HCT116 (cell line): ENCODE measurements around the gene FXYD4. TPM values are rescaled to one million over a fixed set of nuclear protein-coding genes. Genes with fewer than 3 reads are reported as not detected.
A peak's percentile ranks its signal among the peaks of the same experiment; 100 is the strongest.

ENCODE experiments used
- ATAC-seq: fragments of 200-7000 bp; cut with Tn5 transposase; 2 replicates; pipeline ENCODE4 v1.9.1; 2020; ENCODE audit warnings: mild to moderate bottlenecking, moderate library complexity
- BruUV-seq: library from RNA; stranded (reverse); fragments of 400-500 nt; replicated peaks from 2 replicates; lab custom pipeline; 2021; lab: Mats Ljungman, UMichigan
- CTCF ChIA-PET: fragments of 300-600 bp; sonication (Branson Sonifier 250); formaldehyde crosslinking; loops from one replicate; lab custom pipeline; 2021; ENCODE audit warnings: antibody characterized with exemption; lab: Charles Lee
- POLR2A ChIA-PET: fragments of 300-600, 350-600 bp; sonication (Branson Sonifier 250); formaldehyde crosslinking; loops from one replicate; lab custom pipeline; 2021; ENCODE audit warnings: antibody characterized with exemption; lab: Charles Lee
- RAD21 ChIA-PET, 2 experiments: fragments of 300-600 bp; sonication (Branson Sonifier 250); formaldehyde crosslinking; loops; one replicate each; lab custom pipeline; 2023; ENCODE audit warnings: low total read pairs in 2 of 2; ENCODE audit not compliant: uncharacterized antibody in 2 of 2, unreplicated experiment in 2 of 2, low non-redundant PET in 1 of 2; lab: Charles Lee
- DNase-seq: peaks from one replicate; pipeline ENCODE4 v3.0.0-alpha.2; 2010; ENCODE audit warnings: low read depth, low spot score
- H2AFZ ChIP-seq: fragments of 200-600 bp; shearing (Covaris generic), sonication (generic); 2 replicates; pipeline ENCODE4 v1.6.1; 2017; ENCODE audit warnings: low read depth, mixed run types, mixed read lengths, antibody characterized with exemption, low read length; ENCODE audit not compliant: poor library complexity, severe bottlenecking
- H3K27ac ChIP-seq: 2 replicates; pipeline ENCODE4 v1.5.1; 2012; ENCODE audit warnings: low read depth, low read length
- H3K27me3 ChIP-seq: fragments of 200-600 bp; sonication (generic); 2 replicates; pipeline ENCODE4 v1.6.1; 2016; ENCODE audit warnings: mixed run types, low read length, mixed read lengths; ENCODE audit not compliant: insufficient read depth
- H3K36me3 ChIP-seq, 2 experiments: fragments of 200-500 bp in 1 of 2; fragments of 200-600 bp in 1 of 2; sonication (Bioruptor generic) in 1 of 2; sonication (generic) in 1 of 2; 2 replicates each; pipeline versions ENCODE4 v1.5.1 to v1.6.1; 2014 to 2016; ENCODE audit warnings: low read length in 2 of 2, inconsistent platforms in 1 of 2, mixed read lengths in 1 of 2, mixed run types in 1 of 2; ENCODE audit not compliant: insufficient read depth in 2 of 2, control insufficient read depth in 1 of 2
- H3K4me1 ChIP-seq, 2 experiments: fragments of 200-600 bp in 1 of 2; sonication (generic) in 1 of 2; 2 replicates each; pipeline versions ENCODE4 v1.5.1 to v1.6.1; 2012 to 2017; ENCODE audit warnings: low read length in 2 of 2, inconsistent platforms in 1 of 2, mild to moderate bottlenecking in 1 of 2, mixed read lengths in 1 of 2, mixed run types in 1 of 2, moderate library complexity in 1 of 2; ENCODE audit not compliant: insufficient read depth in 2 of 2, control insufficient read depth in 1 of 2
- H3K4me2 ChIP-seq: fragments of 200-600 bp; sonication (generic); 2 replicates; pipeline ENCODE4 v1.6.1; 2017; ENCODE audit warnings: mixed run types, low read length, mixed read lengths
- H3K4me3 ChIP-seq, 2 experiments: fragments of 200-600 bp in 1 of 2; sonication (generic) in 1 of 2; replicated peaks in 1 of 2; 2 replicates each; pipeline ENCODE4 v1.5.1; 2011 to 2016; ENCODE audit warnings: low read length in 2 of 2, control low read depth in 1 of 2, low read depth in 1 of 2, mild to moderate bottlenecking in 1 of 2, mixed read lengths in 1 of 2, mixed run types in 1 of 2
- H3K79me2 ChIP-seq: fragments of 200-600 bp; sonication (generic); 2 replicates; pipeline ENCODE4 v1.6.1; 2017; ENCODE audit warnings: mild to moderate bottlenecking, mixed run types, low read length, moderate library complexity, mixed read lengths; ENCODE audit not compliant: insufficient read depth
- H3K9ac ChIP-seq: fragments of 200-600 bp; sonication (generic); 2 replicates; pipeline ENCODE4 v1.6.1; 2016; ENCODE audit warnings: low read length, mixed read lengths
- H3K9me2 ChIP-seq: fragments of 200-600 bp; sonication (generic), shearing (Covaris generic); 2 replicates; pipeline ENCODE4 v1.6.1; 2017; ENCODE audit warnings: mixed run types, mild to moderate bottlenecking, moderate library complexity; ENCODE audit not compliant: insufficient read depth
- H3K9me3 ChIP-seq, 2 experiments: fragments of 200-500 bp in 1 of 2; fragments of 200-600 bp in 1 of 2; sonication (Bioruptor generic) in 1 of 2; sonication (generic) in 1 of 2; 2 replicates each; pipeline ENCODE4 v1.6.1; 2014 to 2017; ENCODE audit warnings: low read length in 2 of 2, mixed read lengths in 2 of 2, inconsistent platforms in 1 of 2, low read depth in 1 of 2, mild to moderate bottlenecking in 1 of 2, mixed run types in 1 of 2, moderate library complexity in 1 of 2; ENCODE audit not compliant: control insufficient read depth in 1 of 2, insufficient read depth in 1 of 2
- H4K20me1 ChIP-seq: fragments of 200-600 bp; sonication (generic), shearing (Covaris generic); 2 replicates; pipeline ENCODE4 v1.6.1; 2017; ENCODE audit warnings: mixed run types, mild to moderate bottlenecking, moderate library complexity; ENCODE audit not compliant: insufficient read depth
- CEBPB ChIP-seq: IDR thresholded peaks from 2 replicates; pipeline ENCODE4 v1.6.1; 2012; ENCODE audit warnings: low read depth
- EZH2 ChIP-seq: fragments of 200-600 bp; sonication (generic); IDR thresholded peaks from 2 replicates; pipeline ENCODE4 v1.6.1; 2017; ENCODE audit warnings: antibody characterized with exemption, mixed run types
- JUND ChIP-seq: IDR thresholded peaks from 2 replicates; pipeline ENCODE4 v1.6.1; 2012
- MAX ChIP-seq: IDR thresholded peaks from 2 replicates; pipeline ENCODE4 v1.6.1; 2012
- POLR2A ChIP-seq: IDR thresholded peaks from 2 replicates; pipeline ENCODE4 v1.7.0; 2011; ENCODE audit warnings: borderline replicate concordance; ENCODE audit not compliant: insufficient read depth, insufficient read length; ENCODE audit errors: extremely low read depth
- POLR2AphosphoS5 ChIP-seq: IDR thresholded peaks from 2 replicates; pipeline ENCODE4 v1.6.1; 2011; ENCODE audit warnings: mild to moderate bottlenecking, low read depth, low read length, moderate library complexity
- REST ChIP-seq: IDR thresholded peaks from 2 replicates; pipeline ENCODE4 v1.6.1; 2012; ENCODE audit warnings: low read depth
- SRF ChIP-seq: IDR thresholded peaks from 2 replicates; pipeline ENCODE4 v1.6.1; 2012; ENCODE audit warnings: low read depth
- YY1 ChIP-seq: IDR thresholded peaks from 2 replicates; pipeline ENCODE4 v1.6.1; 2011; ENCODE audit warnings: low read length, low read depth, moderate library complexity, mild to moderate bottlenecking; ENCODE audit not compliant: insufficient replicate concordance; ENCODE audit errors: extremely low read depth
- ZFX ChIP-seq: fragments of 450-650 bp; IDR thresholded peaks from 2 replicates; pipeline ENCODE4 v1.6.1; 2017
- ZNF274 ChIP-seq: fragments of 200-500 bp; sonication (Bioruptor generic); IDR thresholded peaks from 2 replicates; pipeline ENCODE4 v1.6.1; 2014; ENCODE audit warnings: mild to moderate bottlenecking, low read depth, low read length, inconsistent platforms
- intact Hi-C: fragments of 100-400 bp; cut with micrococcal nuclease; formaldehyde crosslinking; loops from 2 replicates; pipeline ENCODE4 v1.10.0; 2022
- total RNA-seq: library from RNA; stranded (reverse); gene quantifications from one replicate; pipeline ENCODE4 v1.2.1, GENCODE V29; 2021; ENCODE audit not compliant: unreplicated experiment
- TF ChIP-seq, protein P1 (sequence below): IDR thresholded peaks from 2 replicates; pipeline ENCODE4 v1.6.1; 2012

The FXYD4 gene
- total RNA-seq, 1 experiment from 2014 or later: 0.71 TPM

GRCh38 chr10:43395571-43396060 is 24.2 kb downstream of the FXYD4 start (continued):
- TF ChIP-seq EZH2: no peak

GRCh38 chr10:43396061-43396927 is 24.9 kb downstream of the FXYD4 start:
- Histone ChIP-seq H3K4me2 (peak overlapping the region; percentile 92), H3K27me3 (no peaks in the 10 kb centered on the region), H3K9me3 (no peaks in the 10 kb centered on the region), H3K4me1 (peaks cover 32 to 62% of the 10 kb centered on the region in 2 experiments), H3K4me3 (peak overlapping the region; percentile 60 to 63), H2AFZ (no peak overlapping the region), H3K9me2 (no peaks in the 10 kb centered on the region), H3K9ac (peak overlapping the region; percentile 100), H3K36me3 (peaks cover 26 to 59% of the 10 kb centered on the region in 2 experiments), H3K79me2 (peaks cover 99% of the 10 kb centered on the region), H4K20me1 (peaks cover 41% of the 10 kb centered on the region; the same call in 1 of the 2 replicates), H3K27ac (peak overlapping the region; percentile 96)
- intact Hi-C loops: no loop called here
- ChIA-PET RAD21 (interaction anchor here in 1 of 2 experiments (0.6 kb wide), 2 partner anchors 14 to 176 kb away, joined by 3 to 4 read pairs; no protein-coding TSS in a partner anchor), CTCF (no interaction called here), POLR2A (interaction anchor here (0.6 to 2.1 kb wide), 6 partner anchors 9 to 36 kb away, joined by 3 to 11 read pairs (median 4); partner anchors contain the start of gene HNRNPF)
- DNase-seq (no peak), ATAC-seq (peak; percentile 73)
- BruUV-seq: TSS peak; percentile 16
- TF ChIP-seq ZFX (peak; percentile 32; the same call in 1 of the 2 replicates), JUND (no peak), REST (no peak), CEBPB (no peak), ZNF274 (no peak), YY1 (no peak), POLR2A (no peak), MAX (peak; percentile 64), SRF (no peak), POLR2AphosphoS5 (no peak)
- TF ChIP-seq, protein P1, sequence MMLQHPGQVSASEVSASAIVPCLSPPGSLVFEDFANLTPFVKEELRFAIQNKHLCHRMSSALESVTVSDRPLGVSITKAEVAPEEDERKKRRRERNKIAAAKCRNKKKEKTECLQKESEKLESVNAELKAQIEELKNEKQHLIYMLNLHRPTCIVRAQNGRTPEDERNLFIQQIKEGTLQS: no peak
